Keratinocyte (primary cell): ENCODE results near the gene MRPS27. TPM values are rescaled to one million over a fixed set of nuclear protein-coding genes. Genes with fewer than 3 reads are reported as not detected.

ENCODE experiments used
- polyA plus RNA-seq, 5 experiments: library from polyadenylated mRNA; depleted of rRNA in 3 of 5; stranded (reverse) in 3 of 5; stranded (forward) in 1 of 5; unstranded in 1 of 5; fragments of >200 nt; gene quantifications; 1 replicate in 1 of 5; 2 replicates in 3 of 5; 3 replicates in 1 of 5; pipeline versions ENCODE4 v1.2.1 to v1.2.3, GENCODE V29; 2011 to 2012; ENCODE audit warnings: missing spikeins in 2 of 5, low read depth in 1 of 5, low replicate concordance in 1 of 5
- small RNA-seq, 3 experiments: library from RNA; depleted of rRNA; stranded (forward); fragments of <200 nt; gene quantifications; one replicate each; pipeline ENCODE3, GENCODE V24; 2012; ENCODE audit warnings: low read depth in 3 of 3, low replicate concordance in 1 of 3; ENCODE audit not compliant: insufficient read length in 3 of 3

Gene MRPS27
- polyA plus RNA-seq, 1 donor (not counting 4 experiments of a cell fraction or from before 2014, with no cell fraction given) = 98.7 TPM

Small RNA genes within 50 kb of the gene (small RNA-seq; reads per million reads assigned to genes)
- gene MIR4803 (0 to 0.33 (median 0) reads per million in 3 experiments), gene RN7SL153P (0 reads per million in 3 experiments)

Other genes with a start within 250 kb of the MRPS27 start
- 3.3 to 5.5 TPM (median 3.6 TPM) in 3 replicates for gene MAP1B, start 212.8 kb downstream of the MRPS27 start, polyA plus RNA-seq
- 9.9 to 13.1 TPM (median 11.5 TPM) in 3 replicates for gene PTCD2, start 133 bp upstream of the MRPS27 start, polyA plus RNA-seq
- gene ZNF366, start 187.2 kb upstream of the MRPS27 start, polyA plus RNA-seq = not detected in 3 replicates